DMS 273 (cell line): ENCODE data around the gene USP2.

Experiments
- DNase-seq: peaks from one replicate; lab custom pipeline; 2025; ENCODE audit not compliant: unreplicated experiment; lab: John Stamatoyannopoulos, UW

The USP2 gene

GRCh38 chr11:119307219-119307618 is 74.3 kb downstream of the USP2 start:
- peak; percentile 16 for DNase-seq

- DNase-seq, result no peak
Observed at GRCh38 chr11:119306373-119306890, 75.1 kb downstream of the USP2 start.

- no peak for DNase-seq
Observed at GRCh38 chr11:119305556-119306372, 75.7 kb downstream of the USP2 start.
